Measurements from ENCODE around the gene ABLIM3. TPM values are rescaled to one million over a fixed set of nuclear protein-coding genes. Genes with fewer than 3 reads are reported as not detected.

The ABLIM3 gene
- total and polyA plus RNA-seq, 9 of the 15 experiments (the other 6 are each of a cell fraction or from before 2014, with no cell fraction given), result 0.03 to 0.38 (median 0.11) TPM

DNA sequence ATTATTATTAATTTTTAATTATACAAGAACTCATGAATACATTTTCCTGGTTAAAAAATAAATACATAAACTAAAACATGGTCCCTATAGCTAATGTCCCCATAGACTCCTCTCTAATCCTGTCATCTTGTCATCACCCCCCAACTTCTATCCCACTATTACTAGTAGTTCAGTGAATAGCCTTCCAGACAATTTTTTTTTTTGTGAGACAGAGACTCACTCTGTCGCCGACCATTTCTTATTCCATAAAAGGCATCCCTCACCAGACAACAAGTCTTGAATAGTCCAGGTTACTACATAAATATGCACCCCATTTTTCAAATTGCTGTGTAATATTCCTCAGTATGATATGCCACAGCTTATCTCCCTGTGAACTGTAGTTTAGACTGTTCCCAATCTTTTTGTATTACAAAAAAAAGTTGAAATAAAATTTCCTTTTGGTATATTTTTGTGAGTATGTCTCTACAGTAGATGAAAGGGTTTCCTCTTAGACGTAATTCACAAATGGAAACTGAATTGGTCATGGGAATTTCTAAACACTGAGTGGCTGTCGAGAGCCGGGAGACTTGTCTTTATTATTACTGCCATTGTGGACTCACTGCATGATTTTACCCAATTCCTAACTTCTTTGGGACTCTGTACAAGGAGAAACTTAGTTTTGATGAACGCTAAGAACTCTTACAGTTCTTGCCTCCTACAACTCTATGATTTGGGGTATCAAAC is 6.4 kb upstream of the ABLIM3 start:
- H3K9me1 ChIP-seq (ENCODE audit: control insufficient read depth, insufficient read depth, low read length), result no peaks in the 10 kb centered on the region
- no peaks in the 10 kb centered on the region for H3K9me3 ChIP-seq (replicated peaks; ENCODE audit: control insufficient read depth, insufficient read depth, low read depth, low read length)
- no peak overlapping the region for H3K4me3 ChIP-seq
- no peaks in the 10 kb centered on the region for H3K36me3 ChIP-seq (ENCODE audit: control insufficient read depth, insufficient read depth, low read length)
- no peak overlapping the region for H3K4me2 ChIP-seq (ENCODE audit: insufficient read depth, low read length)
- CTCF ChIA-PET (ENCODE audit: low intra/inter-chr PET ratio), result no interaction called here
- H3K27me3 ChIP-seq (ENCODE audit: control insufficient read depth in 2 of 2, insufficient read depth in 2 of 2, low read length in 2 of 2), result peaks cover 5 to 6% of the 10 kb centered on the region in 2 experiments; a peak in 4 of 5 replicates
- no peak for ATAC-seq
- 35% methylated on average over 6 of the region's 6 CpGs for WGBS (ENCODE audit: insufficient coverage, low coverage, missing lambda C conversion rate)
- H2AFZ ChIP-seq (ENCODE audit: low read depth, low read length), result no peak overlapping the region; the same call in 1 of the 2 replicates
- in situ Hi-C loops (cut with MboI) (loop anchor here (25.0 kb wide), 1 partner anchor 427 kb away; the partner anchor contains the start of gene CSNK1A1), intact Hi-C loops (cut with micrococcal nuclease) (no loop called here)
- TF ChIP-seq FOSL1 (tag; conservative IDR thresholded peaks at IDR 0.05) (peak; percentile 92), ATF3 (IDR thresholded peaks at IDR 0.05) (peak; percentile 5; the same call in 1 of the 2 replicates), ATF3 (CRISPR knock-in tag; conservative IDR thresholded peaks at IDR 0.05) (no peak), PCBP1 (IDR thresholded peaks at IDR 0.05; ENCODE audit: low read depth, low read length, poor library complexity, severe bottlenecking) (no peak)
- TF ChIP-seq, protein P1, sequence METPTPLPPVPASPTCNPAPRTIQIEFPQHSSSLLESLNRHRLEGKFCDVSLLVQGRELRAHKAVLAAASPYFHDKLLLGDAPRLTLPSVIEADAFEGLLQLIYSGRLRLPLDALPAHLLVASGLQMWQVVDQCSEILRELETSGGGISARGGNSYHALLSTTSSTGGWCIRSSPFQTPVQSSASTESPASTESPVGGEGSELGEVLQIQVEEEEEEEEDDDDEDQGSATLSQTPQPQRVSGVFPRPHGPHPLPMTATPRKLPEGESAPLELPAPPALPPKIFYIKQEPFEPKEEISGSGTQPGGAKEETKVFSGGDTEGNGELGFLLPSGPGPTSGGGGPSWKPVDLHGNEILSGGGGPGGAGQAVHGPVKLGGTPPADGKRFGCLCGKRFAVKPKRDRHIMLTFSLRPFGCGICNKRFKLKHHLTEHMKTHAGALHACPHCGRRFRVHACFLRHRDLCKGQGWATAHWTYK (CRISPR knock-in tag; IDR thresholded peaks at IDR 0.05), result no peak
- TF ChIP-seq, protein P2, sequence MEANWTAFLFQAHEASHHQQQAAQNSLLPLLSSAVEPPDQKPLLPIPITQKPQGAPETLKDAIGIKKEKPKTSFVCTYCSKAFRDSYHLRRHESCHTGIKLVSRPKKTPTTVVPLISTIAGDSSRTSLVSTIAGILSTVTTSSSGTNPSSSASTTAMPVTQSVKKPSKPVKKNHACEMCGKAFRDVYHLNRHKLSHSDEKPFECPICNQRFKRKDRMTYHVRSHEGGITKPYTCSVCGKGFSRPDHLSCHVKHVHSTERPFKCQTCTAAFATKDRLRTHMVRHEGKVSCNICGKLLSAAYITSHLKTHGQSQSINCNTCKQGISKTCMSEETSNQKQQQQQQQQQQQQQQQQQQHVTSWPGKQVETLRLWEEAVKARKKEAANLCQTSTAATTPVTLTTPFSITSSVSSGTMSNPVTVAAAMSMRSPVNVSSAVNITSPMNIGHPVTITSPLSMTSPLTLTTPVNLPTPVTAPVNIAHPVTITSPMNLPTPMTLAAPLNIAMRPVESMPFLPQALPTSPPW (CRISPR knock-in tag; IDR thresholded peaks at IDR 0.05), result 0 out of 2 replicates have a peak, but pooled peaks have one; percentile 1
- no TSS peak for BruUV-seq (replicated peaks)
- DNase-seq (ENCODE audit: extremely low read depth in 1 of 4, low spot score in 3 of 4), result no peak
- H3K9ac ChIP-seq (ENCODE audit: insufficient read depth in 1 of 2, low read depth in 2 of 2, low read length in 2 of 2), result no peak overlapping the region
- no peak for FAIRE-seq
- H4K20me1 ChIP-seq (replicated peaks; ENCODE audit: control insufficient read depth, insufficient read depth, low read length), result no peaks in the 10 kb centered on the region
- no peaks in the 10 kb centered on the region for H3K79me2 ChIP-seq (ENCODE audit: control insufficient read depth, insufficient read depth, low read length)
- H3K27ac ChIP-seq (ENCODE audit: extremely low read depth, low read depth, low read length), result no peak overlapping the region
- POLR2A ChIA-PET, result no interaction called here
- peaks cover 5 to 13% of the 10 kb centered on the region in 2 experiments; a peak in 4 of 5 replicates for H3K4me1 ChIP-seq (replicated peaks in 1 of 2; ENCODE audit: control insufficient read depth in 2 of 2, insufficient read depth in 2 of 2, low read length in 2 of 2)

Measured in K562 (cell line).